ENCODE results near the gene TMOD1. TPM values are rescaled to one million over a fixed set of nuclear protein-coding genes. Genes with fewer than 3 reads are reported as not detected.

TMOD1 gene
- total and polyA plus RNA-seq, 2 of the 8 experiments (the other 6 are each of a cell fraction or from before 2014, with no cell fraction given), result 0.17 to 0.88 TPM

- no peak overlapping the region for H2BK15ac ChIP-seq (ENCODE audit: low read length)
- TF ChIP-seq PHF8 (conservative IDR thresholded peaks at IDR 0.05; ENCODE audit: low read depth, low read length) (no peak), RBBP5 (IDR thresholded peaks at IDR 0.05; ENCODE audit: borderline replicate concordance, low read depth, low read length) (no peak), TBP (IDR thresholded peaks at IDR 0.05; ENCODE audit: low read depth, low read length) (no peak), CHD1 (IDR thresholded peaks at IDR 0.05; ENCODE audit: low read depth, low read length) (no peak), NANOG (IDR thresholded peaks at IDR 0.05; ENCODE audit: insufficient read depth, low read depth, low read length, poor library complexity, severe bottlenecking) (no peak), MAX (IDR thresholded peaks at IDR 0.05) (no peak), SAP30 (IDR thresholded peaks at IDR 0.05; ENCODE audit: insufficient read depth, insufficient replicate concordance, low read length) (no peak), JUND (IDR thresholded peaks at IDR 0.05; ENCODE audit: low read length) (no peak), GTF2F1 (IDR thresholded peaks at IDR 0.05; ENCODE audit: borderline replicate concordance, low read depth, low read length) (no peak), KDM5A (IDR thresholded peaks at IDR 0.05; ENCODE audit: low read length) (no peak), BRCA1 (IDR thresholded peaks at IDR 0.05; ENCODE audit: low read depth, low read length) (no peak), E2F6 (IDR thresholded peaks at IDR 0.05) (no peak)
- H4K5ac ChIP-seq (ENCODE audit: insufficient read length, low read depth, low read length), result no peak overlapping the region
- no peak overlapping the region for H2BK12ac ChIP-seq (ENCODE audit: low read depth, low read length)
- H4K8ac ChIP-seq (ENCODE audit: extremely low read depth, insufficient read depth, low read length), result no peak overlapping the region
- H4K91ac ChIP-seq (replicated peaks; ENCODE audit: insufficient read length, low read length), result no peak overlapping the region
- no peaks in the 10 kb centered on the region for H3K23me2 ChIP-seq (ENCODE audit: low read depth, low read length)
- no peaks in the 10 kb centered on the region for H3K4me1 ChIP-seq (replicated peaks in 1 of 4; ENCODE audit: control insufficient read depth in 3 of 4, insufficient read depth in 4 of 4, low read length in 3 of 4)
- H3K36me3 ChIP-seq (ENCODE audit: control insufficient read depth in 2 of 4, insufficient read depth in 4 of 4, low read length in 3 of 4), result peaks cover 7 to 75% (median 38%) of the 10 kb centered on the region in 4 experiments
- H3K4me2 ChIP-seq (ENCODE audit: insufficient read depth in 1 of 2, low read depth in 2 of 2, low read length in 2 of 2), result no peak overlapping the region
- no peak overlapping the region for H3K4ac ChIP-seq (replicated peaks; ENCODE audit: insufficient read length, low read depth, low read length)
- ChIA-PET CTCF (ENCODE audit: partially characterized antibody) (interaction anchor here (0.9 to 2.2 kb wide), 3 partner anchors 9 kb away, joined by 4 to 10 read pairs (median 4); no protein-coding TSS in a partner anchor), POLR2A (ENCODE audit: partially characterized antibody) (interaction anchor here (1.7 kb wide), 1 partner anchor 9 kb away, joined by 4 read pairs; no protein-coding TSS in a partner anchor)
- H2BK20ac ChIP-seq (ENCODE audit: low read length), result no peak overlapping the region
- no peaks in the 10 kb centered on the region for H3K79me1 ChIP-seq (ENCODE audit: low read depth, low read length)
- no peaks in the 10 kb centered on the region for H3K9me3 ChIP-seq (ENCODE audit: insufficient read depth in 2 of 2, low read depth in 1 of 2, low read length in 1 of 2)
- no peak overlapping the region for H2AFZ ChIP-seq (ENCODE audit: low read length)
- H2BK5ac ChIP-seq (ENCODE audit: low read depth, low read length), result no peak overlapping the region
- H3K79me2 ChIP-seq (ENCODE audit: control insufficient read depth in 1 of 2, insufficient read depth in 2 of 2, low read length in 2 of 2), result no peaks in the 10 kb centered on the region
- H3K56ac ChIP-seq (replicated peaks; ENCODE audit: insufficient read length, low read depth, low read length), result no peak overlapping the region
- FAIRE-seq (no peak), DNase-seq (ENCODE audit: low read depth in 1 of 2, low spot score in 2 of 2) (no peak)
- H3K23ac ChIP-seq (ENCODE audit: insufficient read length), result no peak overlapping the region
- peaks cover 0 to 4% of the 10 kb centered on the region in 2 experiments for H4K20me1 ChIP-seq (replicated peaks in 1 of 2; ENCODE audit: control insufficient read depth in 1 of 2, insufficient read depth in 2 of 2, low read length in 2 of 2)
- H3K27ac ChIP-seq (ENCODE audit: low read depth, low read length), result no peak overlapping the region
- no peak overlapping the region for H3K14ac ChIP-seq (ENCODE audit: insufficient read length)
- no peak overlapping the region for H3K4me3 ChIP-seq (ENCODE audit: extremely low read depth in 1 of 4, insufficient read depth in 2 of 4, low read depth in 3 of 4, low read length in 4 of 4)
- no peak overlapping the region for H3K9ac ChIP-seq (replicated peaks in 1 of 4; ENCODE audit: extremely low read depth in 1 of 4, low read depth in 3 of 4, low read length in 3 of 4)
- no peak overlapping the region for H3K18ac ChIP-seq (ENCODE audit: extremely low read depth, low read length)
- no peak overlapping the region for H2BK120ac ChIP-seq (replicated peaks; ENCODE audit: low read depth, low read length)
- H2AK5ac ChIP-seq (ENCODE audit: low read depth, low read length), result no peak overlapping the region
- WGBS, 2 experiments (ENCODE audit: extremely low coverage in 1 of 2, insufficient coverage in 1 of 2, insufficient read length in 1 of 2, insufficient replicate concordance in 2 of 2, low coverage in 1 of 2, low lambda C conversion rate in 2 of 2, missing lambda C conversion rate in 1 of 2), result 87% methylated on average over 5 of the region's 5 CpGs; no CpG with 5 or more reads in 1 of the 2 experiments
- no peaks in the 10 kb centered on the region for H3K27me3 ChIP-seq (replicated peaks in 1 of 4; ENCODE audit: control insufficient read depth in 3 of 4, extremely low read depth in 1 of 4, insufficient read depth in 3 of 4, low read length in 3 of 4)
Observed at GRCh38 chr9:97647996-97648395, 146.5 kb downstream of the TMOD1 start.

Measured in H1 (cell line).